H1 (cell line): ENCODE data around the gene MAGI2. TPM values are rescaled to one million over a fixed set of nuclear protein-coding genes. Genes with fewer than 3 reads are reported as not detected.

Experiments
- ASH2L ChIP-seq: fragments of 200-600, 300-600 bp; sonication (generic); IDR thresholded peaks from one replicate; pipeline ENCODE4 v1.7.1; 2017; ENCODE audit warnings: low read length
- CEBPB ChIP-seq: IDR thresholded peaks from 2 replicates; pipeline ENCODE4 v1.6.1; 2012; ENCODE audit warnings: low read depth, low read length
- CHD7 ChIP-seq: fragments of 300-600 bp; sonication (generic); IDR thresholded peaks from 2 replicates; pipeline ENCODE4 v1.7.1; 2012; ENCODE audit warnings: low read length, moderate library complexity, mild to moderate bottlenecking, inconsistent platforms; ENCODE audit not compliant: insufficient replicate concordance
- E2F6 ChIP-seq: IDR thresholded peaks from 2 replicates; pipeline ENCODE4 v1.6.1; 2012; ENCODE audit warnings: inconsistent platforms
- GABPA ChIP-seq: IDR thresholded peaks from 2 replicates; pipeline ENCODE4 v1.6.1; 2011; ENCODE audit warnings: mild to moderate bottlenecking, low read length, moderate library complexity, borderline replicate concordance; ENCODE audit not compliant: insufficient read depth
- JUND ChIP-seq: IDR thresholded peaks from 2 replicates; pipeline ENCODE4 v1.6.1; 2011; ENCODE audit warnings: mild to moderate bottlenecking, improper control_type of control experiment, low read length
- KDM1A ChIP-seq: fragments of 200-600, 300-600 bp; sonication (generic); IDR thresholded peaks from 2 replicates; pipeline ENCODE4 v1.7.1; 2016; ENCODE audit warnings: mild to moderate bottlenecking, low read length, borderline replicate concordance
- RFX5 ChIP-seq: IDR thresholded peaks from 2 replicates; pipeline ENCODE4 v1.6.1; 2011; ENCODE audit warnings: low read depth, low read length, improper control_type of control experiment, borderline replicate concordance
- SIN3A ChIP-seq, 2 experiments: IDR thresholded peaks in 1 of 2; conservative IDR thresholded peaks in 1 of 2; 2 replicates each; pipeline ENCODE4 v1.6.1; 2011 to 2012; ENCODE audit warnings: low read length in 2 of 2, improper control_type of control experiment in 1 of 2, low read depth in 1 of 2, mild to moderate bottlenecking in 1 of 2
- TAF1 ChIP-seq: IDR thresholded peaks from 2 replicates; pipeline ENCODE4 v1.6.1; 2011; ENCODE audit warnings: mild to moderate bottlenecking, low read depth, low read length
- TEAD4 ChIP-seq: IDR thresholded peaks from 2 replicates; pipeline ENCODE4 v1.6.1; 2012; ENCODE audit warnings: low read depth, low read length, inconsistent platforms, mixed read lengths
- polyA plus RNA-seq, 7 experiments: library from polyadenylated mRNA; depleted of rRNA in 3 of 7; stranded (reverse) in 5 of 7; unstranded in 2 of 7; fragments of >200 nt in 5 of 7; fragments of 200-250 nt in 2 of 7; gene quantifications; 1 replicate in 5 of 7; 2 replicates in 1 of 7; 4 replicates in 1 of 7; pipeline versions ENCODE4 v1.2.1 to v1.2.3, GENCODE V29; 2011 to 2013; ENCODE audit warnings: missing spikeins in 2 of 7, mixed read lengths in 2 of 7
- total RNA-seq: library from RNA; stranded (reverse); fragmentation: NEBNext Ultra II Directional; extraction: Animal tissue kit (Norgen Biotek cat#: 25700); gene quantifications from 2 replicates; pipeline ENCODE4 v1.2.1, GENCODE V29; 2021

MAGI2 gene
- total and polyA plus RNA-seq, 2 of the 8 experiments (the other 6 are each of a cell fraction or from before 2014, with no cell fraction given) = 6.0 to 27.3 TPM

- TF ChIP-seq CHD7 = no peak
- TF ChIP-seq TAF1 = no peak
- TF ChIP-seq CEBPB = no peak
- TF ChIP-seq GABPA = no peak
- no peak for TF ChIP-seq E2F6
- no peak for TF ChIP-seq KDM1A
- TF ChIP-seq ASH2L = no peak
- TF ChIP-seq JUND = no peak
- no peak for TF ChIP-seq TEAD4
- no peak for TF ChIP-seq RFX5
- TF ChIP-seq SIN3A (conservative IDR thresholded peaks at IDR 0.05 in 1 of 2, IDR thresholded peaks at IDR 0.05 in 1 of 2; ENCODE audit: low read depth in 1 of 2, low read length in 2 of 2) = no peak
Observed at GRCh38 chr7:79050603-79051002, 402.9 kb downstream of the MAGI2 start (continued).
